Activated CD4-positive, alpha-beta memory T cell treated with anti-CD3 and anti-CD28 coated beads for 36 hours (primary cell): ENCODE results near the gene NDUFB7. TPM values are rescaled to one million over a fixed set of nuclear protein-coding genes. Genes with fewer than 3 reads are reported as not detected.
"Not testable (repeated sequence)": the region's sequence is repeated elsewhere in the genome, so short reads cannot be mapped to it uniquely, and the experiment has no call there.

Experiments used
- CTCF ChIA-PET: fragments of 350-600 bp; sonication (Branson Sonifier 250); formaldehyde crosslinking; loops from one replicate; lab custom pipeline; 2021; ENCODE audit warnings: antibody characterized with exemption, inconsistent platforms; lab: Charles Lee
- POLR2A ChIA-PET: fragments of 350-600 bp; sonication (Branson Sonifier 250); formaldehyde crosslinking; loops from one replicate; lab custom pipeline; 2021; ENCODE audit warnings: antibody characterized with exemption; lab: Charles Lee
- DNase-seq: peaks from one replicate; pipeline ENCODE4 v3.0.0-alpha.2; 2020
- H3K27ac Mint-ChIP-seq: one replicate; pipeline ENCODE4 v1.8.0; 2021; ENCODE audit warnings: mixed read lengths
- H3K27me3 Mint-ChIP-seq: one replicate; pipeline ENCODE4 v1.8.0; 2021; ENCODE audit warnings: mixed read lengths
- H3K36me3 Mint-ChIP-seq: one replicate; pipeline ENCODE4 v1.8.0; 2021; ENCODE audit warnings: mixed read lengths
- H3K4me1 Mint-ChIP-seq: one replicate; pipeline ENCODE4 v1.8.0; 2021; ENCODE audit warnings: low read depth, mixed read lengths
- H3K4me3 Mint-ChIP-seq: one replicate; pipeline ENCODE4 v1.8.0; 2021; ENCODE audit warnings: mild to moderate bottlenecking, mixed read lengths
- H3K9me3 Mint-ChIP-seq: one replicate; pipeline ENCODE4 v1.8.0; 2021; ENCODE audit warnings: mixed read lengths
- intact Hi-C: fragments of 100-400 bp; cut with micrococcal nuclease; formaldehyde crosslinking; loops from one replicate; pipeline ENCODE4 v1.15.1; 2023
- total RNA-seq, 2 experiments: library from RNA; stranded (reverse); gene quantifications; one replicate each; pipeline ENCODE4 v1.2.3, GENCODE V29; 2021

Gene NDUFB7
- total RNA-seq, 2 experiments from 2014 or later, result 118 to 130 TPM

- Mint-ChIP-seq H3K36me3 (peaks cover 18% of the 10 kb centered on the region), H3K27ac (no peak overlapping the region), H3K27me3 (no peaks in the 10 kb centered on the region), H3K4me3 (no peak overlapping the region), H3K4me1 (peaks cover 30% of the 10 kb centered on the region), H3K9me3 (no peaks in the 10 kb centered on the region)
- ChIA-PET CTCF (no interaction called here), POLR2A (no interaction called here)
- intact Hi-C loops, result no loop called here
- no peak for DNase-seq
Observed at GRCh38 chr19:14567079-14567478, 4.8 kb downstream of the NDUFB7 start.

- Mint-ChIP-seq H3K4me1 (peaks cover 34% of the 10 kb centered on the region), H3K27me3 (no peaks in the 10 kb centered on the region), H3K27ac (no peak overlapping the region), H3K9me3 (no peaks in the 10 kb centered on the region), H3K4me3 (no peak overlapping the region), H3K36me3 (peaks cover 18% of the 10 kb centered on the region)
- ChIA-PET CTCF (no interaction called here), POLR2A (no interaction called here)
- no peak for DNase-seq
- intact Hi-C loops, result no loop called here
Observed at GRCh38 chr19:14566712-14567077, 5.2 kb downstream of the NDUFB7 start.

- H3K27me3 Mint-ChIP-seq, result no peaks in the 10 kb centered on the region
- POLR2A ChIA-PET, result no interaction called here
- CTCF ChIA-PET, result interaction anchor here (0.6 kb wide), 1 partner anchor 1476 kb away, joined by 4 read pairs; no protein-coding TSS in a partner anchor
Observed at GRCh38 chr19:14565765-14566711, 5.8 kb downstream of the NDUFB7 start.

GRCh38 chr19:14565298-14565679 is 6.6 kb downstream of the NDUFB7 start:
- ChIA-PET POLR2A (no interaction called here), CTCF (interaction anchor here (0.6 to 0.9 kb wide), 2 partner anchors 8 to 1477 kb away, joined by 3 to 4 read pairs; no protein-coding TSS in a partner anchor)
- Mint-ChIP-seq H3K27me3 (no peaks in the 10 kb centered on the region), H3K4me3 (no peak overlapping the region), H3K27ac (no peak overlapping the region), H3K9me3 (no peaks in the 10 kb centered on the region), H3K36me3 (peaks cover 14% of the 10 kb centered on the region), H3K4me1 (peaks cover 29% of the 10 kb centered on the region)
- intact Hi-C loops, result no loop called here
- DNase-seq, result no peak

More at GRCh38 chr19:14565765-14566711, 5.8 kb downstream of the NDUFB7 start:
- Mint-ChIP-seq H3K27ac (no peak overlapping the region), H3K4me1 (peaks cover 32% of the 10 kb centered on the region), H3K9me3 (no peaks in the 10 kb centered on the region), H3K4me3 (no peak overlapping the region), H3K36me3 (peaks cover 16% of the 10 kb centered on the region)
- no peak for DNase-seq
- intact Hi-C loops, result no loop called here

GRCh38 chr19:14564652-14565297 is 7.1 kb downstream of the NDUFB7 start:
- Mint-ChIP-seq H3K4me1 (peaks cover 29% of the 10 kb centered on the region), H3K36me3 (peaks cover 14% of the 10 kb centered on the region)
- CTCF ChIA-PET, result interaction anchor here (0.9 kb wide), 1 partner anchor 8 kb away, joined by 3 read pairs; no protein-coding TSS in a partner anchor
- DNase-seq, H3K27me3 Mint-ChIP-seq, H3K27ac Mint-ChIP-seq, H3K9me3 Mint-ChIP-seq, POLR2A ChIA-PET, H3K4me3 Mint-ChIP-seq, intact Hi-C loops: not testable (repeated sequence)

- Mint-ChIP-seq H3K9me3 (no peaks in the 10 kb centered on the region), H3K27ac (peak overlapping the region; percentile 28), H3K4me3 (no peak overlapping the region), H3K4me1 (peaks cover 23% of the 10 kb centered on the region), H3K27me3 (no peaks in the 10 kb centered on the region), H3K36me3 (peaks cover 14% of the 10 kb centered on the region)
- ChIA-PET CTCF (interaction anchor here (0.6 kb wide), 1 partner anchor 9 kb away, joined by 3 read pairs; no protein-coding TSS in a partner anchor), POLR2A (no interaction called here)
- intact Hi-C loops, result no loop called here
- peak; percentile 74 for DNase-seq
Observed at GRCh38 chr19:14563989-14564651, 7.7 kb downstream of the NDUFB7 start.

- Mint-ChIP-seq H3K27ac (no peak overlapping the region), H3K4me1 (peaks cover 22% of the 10 kb centered on the region), H3K36me3 (peaks cover 13% of the 10 kb centered on the region), H3K9me3 (no peaks in the 10 kb centered on the region), H3K4me3 (no peak overlapping the region), H3K27me3 (no peaks in the 10 kb centered on the region)
- intact Hi-C loops, result no loop called here
- no peak for DNase-seq
- ChIA-PET POLR2A (no interaction called here), CTCF (interaction anchor here (0.6 kb wide), 1 partner anchor 9 kb away, joined by 3 read pairs; no protein-coding TSS in a partner anchor)
Observed at GRCh38 chr19:14563590-14563926, 8.3 kb downstream of the NDUFB7 start.

- no peak overlapping the region for H3K27ac Mint-ChIP-seq
- peaks cover 11% of the 10 kb centered on the region for H3K36me3 Mint-ChIP-seq
- H3K27me3 Mint-ChIP-seq, result no peaks in the 10 kb centered on the region
- DNase-seq, result no peak
- intact Hi-C loops, result no loop called here
- ChIA-PET CTCF (interaction anchor here (0.6 to 1.7 kb wide), 3 partner anchors 9 to 11 kb away, joined by 3 to 6 read pairs (median 4); partner anchors contain the start of gene NDUFB7), POLR2A (no interaction called here)
- H3K9me3 Mint-ChIP-seq, result no peaks in the 10 kb centered on the region
- H3K4me3 Mint-ChIP-seq, result no peak overlapping the region
- peaks cover 23% of the 10 kb centered on the region for H3K4me1 Mint-ChIP-seq
Observed at GRCh38 chr19:14562660-14563589, 8.9 kb downstream of the NDUFB7 start.

- ChIA-PET CTCF (interaction anchor here (0.6 to 1.7 kb wide), 3 partner anchors 10 to 125 kb away, joined by 4 to 6 read pairs (median 4); partner anchors contain the start of gene NDUFB7), POLR2A (no interaction called here)
- intact Hi-C loops, result no loop called here
- Mint-ChIP-seq H3K9me3 (no peaks in the 10 kb centered on the region), H3K4me3 (no peak overlapping the region), H3K36me3 (peaks cover 9% of the 10 kb centered on the region), H3K27ac (no peak overlapping the region), H3K27me3 (no peaks in the 10 kb centered on the region), H3K4me1 (peaks cover 18% of the 10 kb centered on the region)
- no peak for DNase-seq
Observed at GRCh38 chr19:14561847-14562351, 10.0 kb downstream of the NDUFB7 start.

- H3K9me3 Mint-ChIP-seq, result no peaks in the 10 kb centered on the region
- H3K27me3 Mint-ChIP-seq, result no peaks in the 10 kb centered on the region
- no peak overlapping the region for H3K27ac Mint-ChIP-seq
- POLR2A ChIA-PET, result no interaction called here
- DNase-seq, result no peak
- CTCF ChIA-PET, result interaction anchor here (0.6 to 1.7 kb wide), 3 partner anchors 10 to 126 kb away, joined by 4 to 6 read pairs (median 4); partner anchors contain the start of gene NDUFB7
- intact Hi-C loops, result no loop called here
- H3K4me1 Mint-ChIP-seq, result peaks cover 25% of the 10 kb centered on the region
- peaks cover 9% of the 10 kb centered on the region for H3K36me3 Mint-ChIP-seq
- H3K4me3 Mint-ChIP-seq, result no peak overlapping the region
Observed at GRCh38 chr19:14561249-14561648, 10.6 kb downstream of the NDUFB7 start.

- ChIA-PET CTCF (no interaction called here), POLR2A (no interaction called here)
- no peak for DNase-seq
- Mint-ChIP-seq H3K27ac (peak overlapping the region; percentile 54), H3K36me3 (peaks cover 6% of the 10 kb centered on the region), H3K27me3 (no peaks in the 10 kb centered on the region), H3K9me3 (no peaks in the 10 kb centered on the region), H3K4me1 (peaks cover 30% of the 10 kb centered on the region), H3K4me3 (no peak overlapping the region)
- intact Hi-C loops, result no loop called here
Observed at GRCh38 chr19:14560776-14561108, 11.1 kb downstream of the NDUFB7 start.
